B cell (primary cell): ENCODE results near the gene ABCB10. TPM values are rescaled to one million over a fixed set of nuclear protein-coding genes. Genes with fewer than 3 reads are reported as not detected.
A peak's percentile ranks its signal among the peaks of the same experiment; 100 is the strongest.

Experiments
- ATAC-seq: fragments of 200-7000 bp; cut with Tn5 transposase; one replicate; pipeline ENCODE4 v1.10.0; 2021; ENCODE audit warnings: low read depth, mild to moderate bottlenecking, moderate number of reproducible peaks, moderate library complexity
- CTCF ChIA-PET: fragments of 350-600 bp; sonication (Branson Sonifier 250); formaldehyde crosslinking; loops from one replicate; lab custom pipeline; 2021; ENCODE audit warnings: antibody characterized with exemption, inconsistent platforms; lab: Charles Lee
- POLR2A ChIA-PET: fragments of 350-600 bp; sonication (Branson Sonifier 250); formaldehyde crosslinking; loops from one replicate; lab custom pipeline; 2021; ENCODE audit warnings: antibody characterized with exemption; lab: Charles Lee
- DNase-seq: peaks from one replicate; pipeline ENCODE4 v3.0.0; 2013
- H2AFZ ChIP-seq: 2 replicates; pipeline ENCODE4 v1.6.1; 2012; ENCODE audit warnings: mild to moderate bottlenecking, low read depth, low read length; ENCODE audit not compliant: insufficient read depth, poor library complexity, severe bottlenecking
- H3K27ac ChIP-seq, 2 donors: 1 replicate in 1 of 2; 2 replicates in 1 of 2; pipeline ENCODE4 v1.5.1; 2012 to 2013; ENCODE audit warnings: low read length in 2 of 2, mild to moderate bottlenecking in 2 of 2, moderate library complexity in 1 of 2
- H3K27me3 ChIP-seq, 4 experiments: fragments of 200-600 bp in 1 of 4; sonication (generic) in 1 of 4; replicated peaks in 1 of 4; 1 replicate in 2 of 4; 2 replicates in 2 of 4; pipeline versions ENCODE4 v1.6.1 to v1.7.0; 2013 to 2016; ENCODE audit warnings: low read length in 3 of 4, mild to moderate bottlenecking in 2 of 4, mixed read lengths in 1 of 4, moderate library complexity in 1 of 4; ENCODE audit not compliant: insufficient read depth in 4 of 4, control insufficient read depth in 3 of 4; ENCODE audit errors: control extremely low read depth in 1 of 4
- H3K36me3 ChIP-seq, 2 experiments: replicated peaks in 1 of 2; 1 replicate in 1 of 2; 2 replicates in 1 of 2; pipeline versions ENCODE4 v1.6.1 to v1.7.1; 2013; ENCODE audit warnings: low read length in 1 of 2; ENCODE audit not compliant: insufficient read depth in 2 of 2, control insufficient read depth in 1 of 2; ENCODE audit errors: control extremely low read depth in 1 of 2, extremely low read depth in 1 of 2
- H3K4me1 ChIP-seq, 2 donors: fragments of 200-600 bp in 1 of 2; sonication (generic) in 1 of 2; 1 replicate in 1 of 2; 2 replicates in 1 of 2; pipeline versions ENCODE4 v1.5.1 to v1.6.1; 2013 to 2017; ENCODE audit warnings: low read length in 2 of 2; ENCODE audit not compliant: control insufficient read depth in 2 of 2, insufficient read depth in 2 of 2
- H3K4me2 ChIP-seq: replicated peaks from 2 replicates; pipeline ENCODE3; 2012; ENCODE audit warnings: mild to moderate bottlenecking, low read depth, low read length; ENCODE audit not compliant: poor library complexity, severe bottlenecking
- H3K4me3 ChIP-seq, 5 experiments: fragments of 200-600 bp in 1 of 5; sonication (generic) in 1 of 5; 1 replicate in 3 of 5; 2 replicates in 2 of 5; pipeline versions ENCODE4 v1.5.1 to v1.7.0; 2011 to 2016; ENCODE audit warnings: low read length in 4 of 5, mild to moderate bottlenecking in 4 of 5, low read depth in 2 of 5, control low read depth in 1 of 5, moderate library complexity in 1 of 5; ENCODE audit not compliant: insufficient read depth in 1 of 5; ENCODE audit errors: control extremely low read depth in 1 of 5, extremely low read depth in 1 of 5
- H3K79me2 ChIP-seq: fragments of 200-600 bp; sonication (generic); one replicate; pipeline ENCODE4 v1.6.0; 2016; ENCODE audit warnings: low read length; ENCODE audit not compliant: control insufficient read depth, insufficient read depth
- H3K9ac ChIP-seq: fragments of 200-600 bp; sonication (generic); 2 replicates; pipeline ENCODE4 v1.6.1; 2017; ENCODE audit warnings: mild to moderate bottlenecking, low read length, moderate library complexity
- H3K9me3 ChIP-seq, 3 donors: one replicate each; pipeline versions ENCODE4 v1.6.1 to v1.7.1; 2013; ENCODE audit warnings: low read length in 2 of 3; ENCODE audit not compliant: control insufficient read depth in 2 of 3, insufficient read depth in 1 of 3; ENCODE audit errors: control extremely low read depth in 1 of 3
- H4K20me1 ChIP-seq: 2 replicates; pipeline ENCODE4 v1.6.0; 2012; ENCODE audit warnings: mild to moderate bottlenecking, low read length; ENCODE audit not compliant: insufficient read depth, control insufficient read depth, poor library complexity, severe bottlenecking
- H3K27ac Mint-ChIP-seq: one replicate; pipeline ENCODE4 v1.8.0; 2021; ENCODE audit warnings: mixed read lengths
- H3K27me3 Mint-ChIP-seq: one replicate; pipeline ENCODE4 v1.8.0; 2021; ENCODE audit warnings: mixed read lengths
- H3K4me1 Mint-ChIP-seq: one replicate; pipeline ENCODE4 v1.8.0; 2021; ENCODE audit warnings: mixed read lengths
- H3K4me3 Mint-ChIP-seq: one replicate; pipeline ENCODE4 v1.8.0; 2021; ENCODE audit warnings: mixed read lengths
- H3K9me3 Mint-ChIP-seq: one replicate; pipeline ENCODE4 v1.8.0; 2022; ENCODE audit warnings: mixed read lengths; ENCODE audit not compliant: insufficient read depth
- CTCF ChIP-seq: fragments of 200-600 bp; IDR thresholded peaks from one replicate; pipeline ENCODE4 v1.8.0; 2022; ENCODE audit warnings: antibody characterized with exemption, mild to moderate bottlenecking
- EZH2 ChIP-seq: IDR thresholded peaks from 2 replicates; pipeline ENCODE4 v1.6.1; 2012; ENCODE audit warnings: borderline replicate concordance, low read depth, mild to moderate bottlenecking, moderate library complexity, low read length; ENCODE audit not compliant: insufficient read depth, poor library complexity, severe bottlenecking
- WGBS: methylation state at CpG from one replicate; pipeline ENCODE4 v1.1.5; 2013; ENCODE audit warnings: missing lambda C conversion rate; ENCODE audit not compliant: insufficient coverage; 5-methylcytosine and 5-hydroxymethylcytosine counted together
- intact Hi-C: fragments of 100-400 bp; cut with micrococcal nuclease; formaldehyde crosslinking; loops from one replicate; pipeline ENCODE4 v1.10.0; 2022
- polyA plus RNA-seq: library from polyadenylated mRNA; depleted of rRNA; stranded (reverse); fragments of >200 nt; gene quantifications from 2 replicates; pipeline ENCODE4 v1.2.3, GENCODE V29; 2012
- total RNA-seq, 2 donors: library from RNA; stranded (reverse); fragments of 120-200 nt in 1 of 2; gene quantifications; 1 replicate in 1 of 2; 2 replicates in 1 of 2; pipeline versions ENCODE4 v1.2.3 to v1.2.4, GENCODE V29; 2013 to 2022

Gene ABCB10
- total and polyA plus RNA-seq, 2 donors (not counting 1 experiment from before 2014, with no cell fraction given), result 6.5 to 18.6 TPM

GRCh38 chr1:229557200-229557850 lies 1.2 kb downstream of the ABCB10 start:
- WGBS, result no CpG with 5 or more reads among the region's 5 CpGs

More at GRCh38 chr1:229557200-229557850, 1.2 kb downstream of the ABCB10 start:
- Histone ChIP-seq H3K36me3 (peaks cover 0 to 2% of the 10 kb centered on the region in 2 experiments), H3K79me2 (peaks cover 41% of the 10 kb centered on the region), H4K20me1 (peaks cover 21% of the 10 kb centered on the region), H3K9ac (peak overlapping the region; percentile 67), H3K4me1 (peaks cover 16 to 18% of the 10 kb centered on the region in 2 donors), H3K27ac (peak overlapping the region; percentile 35 to 54), H3K4me2 (peak overlapping the region; percentile 89), H3K9me3 (no peaks in the 10 kb centered on the region), H3K4me3 (peak overlapping the region; percentile 45 to 85 (median 69)), H2AFZ (peak overlapping the region; percentile 83), H3K27me3 (no peaks in the 10 kb centered on the region)
- intact Hi-C loops, result loop anchor here (5.0 kb wide), 1 partner anchor 215 kb away; the partner anchor contains the start of gene CCSAP
- peak; percentile 35 for DNase-seq
- H3K9me3 Mint-ChIP-seq, result no peaks in the 10 kb centered on the region
- TF ChIP-seq CTCF (no peak), EZH2 (no peak)
- peak overlapping the region; percentile 88 for H3K4me3 Mint-ChIP-seq
- no peaks in the 10 kb centered on the region for H3K27me3 Mint-ChIP-seq
- ChIA-PET POLR2A (interaction anchor here (3.0 kb wide), 1 partner anchor 69 kb away, joined by 22 read pairs; the partner anchor contains the start of genes TAF5L and URB2), CTCF (interaction anchor here (1.0 to 3.2 kb wide), 3 partner anchors 68 to 748 kb away, joined by 3 to 38 read pairs (median 10); partner anchors contain the start of genes TAF5L and URB2)
- H3K4me1 Mint-ChIP-seq, result peaks cover 36% of the 10 kb centered on the region
- H3K27ac Mint-ChIP-seq, result peak overlapping the region; percentile 89
- no peak for ATAC-seq
